Uterus (tissue), 4 donors: Measurements from ENCODE around the gene MSRB2. TPM values are rescaled to one million over a fixed set of nuclear protein-coding genes. Genes with fewer than 3 reads are reported as not detected.

Experiments used
- DNase-seq, 2 donors: peaks; one replicate each; pipeline ENCODE4 v3.0.0-alpha.2; 2019 to 2020
- H3K27ac ChIP-seq, 2 donors: fragments of 200-600 bp; sonication (generic); 1 replicate in 1 of 2; 2 replicates in 1 of 2; pipeline ENCODE4 v1.5.1; 2016 to 2018
- H3K27me3 ChIP-seq, 2 donors: fragments of 200-600 bp; sonication (generic); one replicate each; pipeline ENCODE4 v1.5.1; 2018 to 2019; ENCODE audit warnings: control low read depth in 1 of 2
- H3K36me3 ChIP-seq, 2 donors: fragments of 200-600 bp; sonication (generic); one replicate each; pipeline ENCODE4 v1.5.1; 2019; ENCODE audit warnings: control low read depth in 1 of 2
- H3K4me1 ChIP-seq, 2 donors: fragments of 200-600 bp; sonication (generic); one replicate each; pipeline ENCODE4 v1.5.1; 2018 to 2019; ENCODE audit warnings: control low read depth in 1 of 2
- H3K4me3 ChIP-seq, 2 donors: fragments of 200-600 bp; sonication (generic); 1 replicate in 1 of 2; 2 replicates in 1 of 2; pipeline ENCODE4 v1.5.1; 2018 to 2019; ENCODE audit warnings: mild to moderate bottlenecking in 1 of 2
- H3K9me3 ChIP-seq, 2 donors: fragments of 200-600 bp; sonication (generic); one replicate each; pipeline ENCODE4 v1.5.1; 2019; ENCODE audit warnings: control low read depth in 1 of 2
- POLR2A ChIP-seq, 2 donors: fragments of 450-650 bp; IDR thresholded peaks; one replicate each; pipeline ENCODE4 v1.6.1; 2016; ENCODE audit warnings: antibody characterized with exemption in 2 of 2, mild to moderate bottlenecking in 1 of 2, moderate library complexity in 1 of 2
- intact Hi-C: fragments of 100-400 bp; cut with DNase I; formaldehyde crosslinking; loops from one replicate; pipeline ENCODE4 v1.15.1; 2023; ENCODE audit warnings: low total_unique reads
- total RNA-seq, 4 donors: library from RNA; depleted of rRNA in 3 of 4; stranded (reverse); fragments of >200 nt in 3 of 4; gene quantifications; one replicate each; pipeline versions ENCODE4 v1.1.0 to v1.2.4, GENCODE V29; 2014 to 2023
- TF ChIP-seq, protein P1 (sequence below), 4 experiments: fragments of 200-600 bp in 2 of 4; fragments of 450-650 bp in 2 of 4; sonication (generic) in 2 of 4; IDR thresholded peaks; one replicate each; pipeline ENCODE4 v1.5.1; 2016 to 2019; ENCODE audit warnings: antibody characterized with exemption in 4 of 4, mild to moderate bottlenecking in 2 of 4, moderate library complexity in 1 of 4
- donor health status: DM: yes; HTN: yes; CAD: no.

MSRB2 gene
- total RNA-seq, 4 donors from 2014 or later, result 14.6 to 36.9 (median 24.3) TPM

DNA sequence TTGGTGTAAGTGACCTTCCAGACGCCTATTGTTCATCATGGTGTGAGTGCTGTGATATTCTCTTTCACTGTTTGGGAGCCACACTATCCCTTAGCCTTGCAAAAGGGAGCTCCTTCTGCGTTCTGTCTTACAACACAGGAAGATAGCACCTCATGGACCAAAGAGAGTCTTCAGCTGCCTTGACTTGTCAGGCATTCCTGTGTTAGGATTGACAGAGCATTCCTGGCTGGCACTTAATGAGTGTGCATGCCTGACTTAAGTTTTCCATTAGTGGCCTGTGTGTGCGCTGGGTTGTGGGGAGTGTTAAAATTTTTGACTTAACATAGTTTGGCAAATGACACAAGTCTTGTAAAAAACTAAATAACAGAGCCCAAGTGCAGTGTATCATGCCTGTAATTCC is 21.9 kb upstream of the MSRB2 start:
- no peak overlapping the region for H3K27ac ChIP-seq
- intact Hi-C loops, result no loop called here
- DNase-seq, result no peak
- no peaks in the 10 kb centered on the region for H3K27me3 ChIP-seq
- no peaks in the 10 kb centered on the region for H3K36me3 ChIP-seq
- no peaks in the 10 kb centered on the region for H3K4me1 ChIP-seq
- H3K4me3 ChIP-seq, result no peak overlapping the region
- no peak for TF ChIP-seq POLR2A (IDR thresholded peaks at IDR 0.05)
- TF ChIP-seq, protein P1, sequence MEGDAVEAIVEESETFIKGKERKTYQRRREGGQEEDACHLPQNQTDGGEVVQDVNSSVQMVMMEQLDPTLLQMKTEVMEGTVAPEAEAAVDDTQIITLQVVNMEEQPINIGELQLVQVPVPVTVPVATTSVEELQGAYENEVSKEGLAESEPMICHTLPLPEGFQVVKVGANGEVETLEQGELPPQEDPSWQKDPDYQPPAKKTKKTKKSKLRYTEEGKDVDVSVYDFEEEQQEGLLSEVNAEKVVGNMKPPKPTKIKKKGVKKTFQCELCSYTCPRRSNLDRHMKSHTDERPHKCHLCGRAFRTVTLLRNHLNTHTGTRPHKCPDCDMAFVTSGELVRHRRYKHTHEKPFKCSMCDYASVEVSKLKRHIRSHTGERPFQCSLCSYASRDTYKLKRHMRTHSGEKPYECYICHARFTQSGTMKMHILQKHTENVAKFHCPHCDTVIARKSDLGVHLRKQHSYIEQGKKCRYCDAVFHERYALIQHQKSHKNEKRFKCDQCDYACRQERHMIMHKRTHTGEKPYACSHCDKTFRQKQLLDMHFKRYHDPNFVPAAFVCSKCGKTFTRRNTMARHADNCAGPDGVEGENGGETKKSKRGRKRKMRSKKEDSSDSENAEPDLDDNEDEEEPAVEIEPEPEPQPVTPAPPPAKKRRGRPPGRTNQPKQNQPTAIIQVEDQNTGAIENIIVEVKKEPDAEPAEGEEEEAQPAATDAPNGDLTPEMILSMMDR (IDR thresholded peaks at IDR 0.05), result no peak
- no peaks in the 10 kb centered on the region for H3K9me3 ChIP-seq

DNA sequence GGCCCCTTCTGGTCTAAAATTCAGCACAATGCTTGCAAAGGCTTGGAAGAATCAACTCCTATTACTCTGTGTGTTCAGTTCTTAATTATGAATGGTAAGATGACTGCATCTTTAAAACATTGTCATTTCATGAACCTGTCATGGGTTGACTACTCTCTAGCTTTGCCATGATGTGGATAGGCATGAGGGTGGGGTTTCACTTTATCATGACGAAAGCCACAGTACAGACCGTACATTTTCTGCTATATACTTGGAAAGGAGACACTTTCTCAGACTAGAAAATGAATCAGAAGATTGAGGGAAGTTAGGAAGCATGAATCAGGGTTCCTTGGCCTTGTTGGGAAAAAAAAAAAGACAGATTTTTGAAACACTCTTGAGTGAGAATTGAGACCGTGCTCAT is 19.7 kb upstream of the MSRB2 start:
- TF ChIP-seq POLR2A (IDR thresholded peaks at IDR 0.05), result no peak
- TF ChIP-seq, protein P1 (IDR thresholded peaks at IDR 0.05), result no peak
- Histone ChIP-seq H3K4me3 (no peak overlapping the region), H3K4me1 (no peaks in the 10 kb centered on the region), H3K9me3 (no peaks in the 10 kb centered on the region), H3K27me3 (no peaks in the 10 kb centered on the region), H3K27ac (no peak overlapping the region), H3K36me3 (no peaks in the 10 kb centered on the region)
- intact Hi-C loops, result no loop called here
- no peak for DNase-seq

DNA sequence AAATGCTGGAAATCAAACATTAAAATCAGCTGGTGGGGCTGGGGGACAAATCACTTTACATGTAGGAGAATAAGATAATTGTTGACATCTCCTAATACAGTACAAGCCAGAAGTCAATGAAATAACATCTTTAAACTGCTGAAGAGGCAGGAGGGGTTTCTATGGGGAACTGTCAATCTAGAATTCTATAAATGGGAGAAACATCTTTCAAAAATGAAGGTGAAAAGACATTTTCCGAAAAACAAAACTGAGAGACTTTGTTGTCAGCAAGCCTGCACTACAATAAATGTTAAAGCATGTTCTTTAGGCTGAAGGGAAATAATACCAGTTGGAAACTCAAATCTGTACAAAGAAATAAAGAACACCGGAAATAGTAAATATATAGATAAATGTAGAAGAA is 17.3 kb upstream of the MSRB2 start:
- TF ChIP-seq POLR2A (IDR thresholded peaks at IDR 0.05), result no peak
- TF ChIP-seq, protein P1 (IDR thresholded peaks at IDR 0.05), result no peak
- H3K4me1 ChIP-seq, result no peaks in the 10 kb centered on the region
- intact Hi-C loops, result no loop called here
- DNase-seq, result no peak
- no peaks in the 10 kb centered on the region for H3K27me3 ChIP-seq
- no peak overlapping the region for H3K4me3 ChIP-seq
- no peaks in the 10 kb centered on the region for H3K9me3 ChIP-seq
- H3K36me3 ChIP-seq, result no peaks in the 10 kb centered on the region
- no peak overlapping the region for H3K27ac ChIP-seq

DNA sequence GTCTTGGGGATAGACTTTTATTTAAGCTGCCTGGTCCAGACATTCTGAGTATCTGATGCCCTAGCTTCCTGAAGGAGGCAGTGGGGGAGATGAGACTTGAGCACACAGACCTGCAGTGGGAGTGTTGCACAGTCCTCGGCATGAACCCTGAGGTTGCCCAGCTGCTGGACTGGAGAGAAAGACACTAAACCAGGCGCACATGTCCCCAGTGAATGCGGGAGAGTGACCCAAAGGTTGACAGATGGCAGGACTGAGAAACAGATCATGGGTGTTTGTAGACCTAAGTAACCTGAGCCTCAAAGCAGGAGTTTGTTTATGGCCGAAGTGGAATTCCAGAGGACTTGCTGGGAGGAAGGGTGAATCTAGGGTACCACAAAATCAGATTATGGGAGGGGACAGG is 15.7 kb upstream of the MSRB2 start:
- Histone ChIP-seq H3K4me1 (no peaks in the 10 kb centered on the region), H3K36me3 (no peaks in the 10 kb centered on the region), H3K4me3 (no peak overlapping the region), H3K9me3 (no peaks in the 10 kb centered on the region), H3K27me3 (no peaks in the 10 kb centered on the region), H3K27ac (no peak overlapping the region)
- no peak for DNase-seq
- intact Hi-C loops, result no loop called here
- TF ChIP-seq POLR2A (IDR thresholded peaks at IDR 0.05), result no peak
- TF ChIP-seq, protein P1 (IDR thresholded peaks at IDR 0.05), result no peak

DNA sequence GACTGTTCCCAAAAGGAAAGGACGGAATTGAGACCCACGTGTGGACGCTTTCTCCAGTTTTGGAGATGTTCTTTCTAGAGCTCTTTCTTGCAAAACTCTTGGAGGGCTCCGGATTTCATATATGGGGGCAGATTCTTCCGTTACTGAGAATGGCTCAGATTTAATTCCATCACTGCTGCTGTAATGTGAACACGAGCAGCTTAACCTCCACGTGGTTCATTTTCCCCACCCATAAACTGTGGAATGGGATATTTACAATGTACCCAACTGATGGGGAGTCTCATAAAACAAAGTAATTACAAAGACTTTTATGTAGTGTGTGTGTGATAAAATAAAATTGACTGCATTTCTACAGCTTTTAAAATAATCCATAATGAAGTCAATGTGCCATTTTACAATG is 15.1 kb upstream of the MSRB2 start:
- H3K4me1 ChIP-seq, result no peaks in the 10 kb centered on the region
- no peak overlapping the region for H3K27ac ChIP-seq
- DNase-seq, result no peak
- TF ChIP-seq POLR2A (IDR thresholded peaks at IDR 0.05), result no peak
- TF ChIP-seq, protein P1 (IDR thresholded peaks at IDR 0.05), result no peak
- intact Hi-C loops, result no loop called here
- no peak overlapping the region for H3K4me3 ChIP-seq
- no peaks in the 10 kb centered on the region for H3K9me3 ChIP-seq
- no peaks in the 10 kb centered on the region for H3K36me3 ChIP-seq
- no peaks in the 10 kb centered on the region for H3K27me3 ChIP-seq
